Measurements from ENCODE around the gene GLTPD2.
A peak's percentile ranks its signal among the peaks of the same experiment; 100 is the strongest.

The GLTPD2 gene

DNA sequence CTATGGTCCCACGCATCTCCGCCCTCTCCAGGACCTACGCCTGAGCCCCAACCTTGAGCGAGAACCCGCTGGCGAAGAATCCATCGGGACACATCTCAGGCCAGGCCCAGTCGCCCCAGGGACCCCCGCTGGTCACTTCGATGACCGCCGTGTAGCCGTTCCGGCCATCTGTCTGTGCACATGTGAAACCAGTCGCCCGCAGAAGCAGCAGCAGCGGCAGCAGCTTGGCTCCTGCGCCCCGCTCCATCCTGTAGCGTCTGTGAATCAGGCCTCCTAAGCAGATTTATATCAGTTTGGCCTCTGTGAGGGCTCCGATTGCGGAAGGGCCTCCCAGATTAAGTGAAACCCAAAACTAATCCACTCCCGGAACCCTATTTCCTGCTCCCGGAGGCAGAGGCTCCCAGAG, 2.7 kb upstream of the GLTPD2 start, which contains the start of gene VMO1:
VMO1 (minus strand) TSS at position 259 of the 406 bp plus-strand sequence; CDS start at position 247, 12 bp downstream.
- no peaks in the 10 kb centered on the region for H3K9me3 ChIP-seq (ENCODE audit: severe bottlenecking)
- no peaks in the 10 kb centered on the region for H3K36me3 ChIP-seq
- TF ChIP-seq, protein P1, sequence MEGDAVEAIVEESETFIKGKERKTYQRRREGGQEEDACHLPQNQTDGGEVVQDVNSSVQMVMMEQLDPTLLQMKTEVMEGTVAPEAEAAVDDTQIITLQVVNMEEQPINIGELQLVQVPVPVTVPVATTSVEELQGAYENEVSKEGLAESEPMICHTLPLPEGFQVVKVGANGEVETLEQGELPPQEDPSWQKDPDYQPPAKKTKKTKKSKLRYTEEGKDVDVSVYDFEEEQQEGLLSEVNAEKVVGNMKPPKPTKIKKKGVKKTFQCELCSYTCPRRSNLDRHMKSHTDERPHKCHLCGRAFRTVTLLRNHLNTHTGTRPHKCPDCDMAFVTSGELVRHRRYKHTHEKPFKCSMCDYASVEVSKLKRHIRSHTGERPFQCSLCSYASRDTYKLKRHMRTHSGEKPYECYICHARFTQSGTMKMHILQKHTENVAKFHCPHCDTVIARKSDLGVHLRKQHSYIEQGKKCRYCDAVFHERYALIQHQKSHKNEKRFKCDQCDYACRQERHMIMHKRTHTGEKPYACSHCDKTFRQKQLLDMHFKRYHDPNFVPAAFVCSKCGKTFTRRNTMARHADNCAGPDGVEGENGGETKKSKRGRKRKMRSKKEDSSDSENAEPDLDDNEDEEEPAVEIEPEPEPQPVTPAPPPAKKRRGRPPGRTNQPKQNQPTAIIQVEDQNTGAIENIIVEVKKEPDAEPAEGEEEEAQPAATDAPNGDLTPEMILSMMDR (IDR thresholded peaks at IDR 0.05; ENCODE audit: low read depth, low read length), result no peak
- peak within 1 kb of the TSS; percentile 63 for H3K27ac ChIP-seq
- DNase-seq, result peak; percentile 91
- no peaks in the 10 kb centered on the region for H3K27me3 ChIP-seq (ENCODE audit: insufficient read depth, low read depth, severe bottlenecking)
- peak within 1 kb of the TSS; percentile 30 for H3K4me3 ChIP-seq (ENCODE audit: low read depth, low read length)

DNA sequence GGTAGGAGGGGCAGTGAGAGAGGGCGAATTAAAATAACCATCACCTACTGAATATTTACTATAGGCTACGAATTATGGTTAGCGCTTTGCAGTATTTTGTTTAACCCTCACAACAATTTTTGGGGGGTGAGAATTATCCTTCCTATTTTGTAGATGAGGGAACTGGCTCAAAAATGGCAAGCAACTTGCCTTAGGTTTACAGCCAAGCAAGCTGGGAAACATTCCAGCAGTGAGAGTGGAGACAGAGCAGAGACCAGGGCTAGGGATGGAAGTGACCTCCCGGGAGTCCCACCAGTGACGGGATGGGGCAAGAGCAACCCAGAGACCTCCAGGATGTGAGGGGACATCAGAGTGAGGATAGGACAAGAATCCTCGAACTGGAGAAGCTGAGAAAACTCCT, 2.2 kb upstream of the GLTPD2 start:
- Histone ChIP-seq H3K36me3 (no peaks in the 10 kb centered on the region), H3K9me3 (ENCODE audit: severe bottlenecking) (no peaks in the 10 kb centered on the region), H3K27ac (peak overlapping the region; percentile 63), H3K4me3 (ENCODE audit: low read depth, low read length) (no peak overlapping the region), H3K27me3 (ENCODE audit: insufficient read depth, low read depth, severe bottlenecking) (no peaks in the 10 kb centered on the region)
- TF ChIP-seq, protein P1 (IDR thresholded peaks at IDR 0.05; ENCODE audit: low read depth, low read length), result no peak
- DNase-seq, result no peak

DNA sequence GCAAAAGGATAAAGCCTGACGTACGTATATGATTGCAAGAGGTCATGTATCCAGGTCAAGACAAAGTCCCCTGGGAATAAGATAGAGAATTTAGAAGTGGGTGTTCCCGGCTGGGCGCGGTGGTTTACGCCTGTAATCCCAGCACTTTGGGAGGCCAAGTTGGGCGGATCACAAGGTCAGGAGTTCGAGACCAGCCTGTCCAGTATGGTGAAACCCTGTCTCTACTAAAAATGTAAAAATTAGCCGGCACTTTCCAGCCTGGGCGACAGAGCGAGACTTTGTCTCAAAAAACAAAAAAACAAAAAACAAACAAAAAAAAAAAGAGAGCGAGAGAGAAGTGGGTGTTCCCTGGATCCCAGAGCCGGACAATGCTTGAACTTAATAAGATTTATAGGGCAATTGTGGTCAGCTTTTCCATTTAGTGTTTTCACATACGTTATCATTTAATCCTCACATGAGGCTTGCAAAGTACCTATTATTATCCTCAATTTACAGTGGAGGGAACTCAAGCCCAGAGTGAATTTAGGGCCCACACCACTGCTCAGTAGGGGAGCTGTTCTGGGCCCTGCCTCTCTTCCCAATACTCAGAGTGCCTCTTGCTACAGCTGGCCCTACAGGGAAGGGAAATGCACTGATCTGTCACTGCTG, 481 bp upstream of the GLTPD2 start:
- TF ChIP-seq, protein P1 (IDR thresholded peaks at IDR 0.05; ENCODE audit: low read depth, low read length), result no peak
- DNase-seq, result no peak
- Histone ChIP-seq H3K36me3 (no peaks in the 10 kb centered on the region), H3K27me3 (ENCODE audit: insufficient read depth, low read depth, severe bottlenecking) (no peaks in the 10 kb centered on the region), H3K9me3 (ENCODE audit: severe bottlenecking) (no peaks in the 10 kb centered on the region), H3K27ac (no peak overlapping the region), H3K4me3 (ENCODE audit: low read depth, low read length) (no peak overlapping the region; the same call in 1 of the 2 replicates)

DNA sequence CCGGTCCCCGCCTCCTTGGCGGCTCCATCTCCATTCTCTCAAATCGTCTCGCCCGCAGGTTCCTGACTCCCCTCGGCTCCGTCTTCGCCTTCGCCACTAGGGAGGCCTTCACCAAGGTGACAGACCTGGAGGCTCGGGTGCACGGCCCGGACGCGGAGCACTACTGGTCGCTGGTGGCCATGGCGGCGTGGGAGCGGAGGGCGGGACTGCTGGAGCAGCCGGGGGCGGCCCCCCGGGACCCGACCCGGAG, 862 bp downstream of the GLTPD2 start:
- no peak for DNase-seq
- H3K9me3 ChIP-seq (ENCODE audit: severe bottlenecking), result no peaks in the 10 kb centered on the region
- peak overlapping the region; percentile 99 for H3K27ac ChIP-seq
- peak overlapping the region; percentile 71 for H3K4me3 ChIP-seq (ENCODE audit: low read depth, low read length)
- TF ChIP-seq, protein P1 (IDR thresholded peaks at IDR 0.05; ENCODE audit: low read depth, low read length), result no peak
- no peaks in the 10 kb centered on the region for H3K36me3 ChIP-seq
- H3K27me3 ChIP-seq (ENCODE audit: insufficient read depth, low read depth, severe bottlenecking), result no peaks in the 10 kb centered on the region

DNA sequence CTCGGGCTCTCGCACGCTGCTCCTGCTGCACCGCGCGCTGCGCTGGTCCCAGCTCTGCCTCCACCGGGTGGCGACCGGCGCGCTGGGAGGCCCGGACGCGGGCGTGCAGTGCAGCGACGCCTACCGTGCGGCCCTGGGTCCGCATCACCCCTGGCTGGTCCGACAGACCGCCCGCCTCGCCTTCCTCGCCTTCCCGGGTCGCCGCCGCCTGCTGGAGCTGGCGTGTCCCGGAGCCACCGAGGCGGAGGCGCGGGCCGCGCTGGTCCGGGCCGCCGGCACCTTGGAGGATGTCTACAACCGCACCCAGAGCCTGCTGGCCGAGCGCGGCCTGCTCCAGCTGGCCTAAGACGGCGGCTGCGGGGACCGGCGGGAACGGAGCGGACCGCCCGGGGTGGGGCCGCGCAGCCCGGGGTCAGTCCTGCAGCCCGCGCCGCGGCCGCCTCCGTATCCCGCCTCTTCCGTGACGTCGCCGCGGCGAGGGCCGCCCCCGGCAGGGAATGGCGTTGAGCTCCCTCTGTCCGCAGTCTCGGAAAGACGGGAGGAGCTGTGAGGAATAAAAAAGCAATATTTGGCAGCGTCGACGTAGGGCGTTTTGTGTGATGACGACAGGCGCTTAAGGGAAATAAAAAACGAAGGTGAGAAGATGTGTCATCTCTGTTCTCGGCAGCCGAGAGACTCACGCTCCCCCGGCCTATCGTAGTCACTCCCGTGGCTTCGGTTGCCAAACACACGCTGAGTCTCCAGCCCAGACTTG, 1.4 kb downstream of the GLTPD2 start:
- Histone ChIP-seq H3K9me3 (ENCODE audit: severe bottlenecking) (no peaks in the 10 kb centered on the region), H3K4me3 (ENCODE audit: low read depth, low read length) (peak overlapping the region; percentile 71), H3K36me3 (no peaks in the 10 kb centered on the region), H3K27ac (peak overlapping the region; percentile 99), H3K27me3 (ENCODE audit: insufficient read depth, low read depth, severe bottlenecking) (no peaks in the 10 kb centered on the region)
- peak; percentile 88 for DNase-seq
- TF ChIP-seq, protein P1 (IDR thresholded peaks at IDR 0.05; ENCODE audit: low read depth, low read length), result peak; percentile 94

Data from WERI-Rb-1 (cell line).